HUDEP-2 (cell line): Measurements from ENCODE around the gene EIF4G2.
"Not testable (repeated sequence)": the region's sequence is repeated elsewhere in the genome, so short reads cannot be mapped to it uniquely, and the experiment has no call there.

Experiments
- DNase-seq, 76 experiments: peaks; one replicate each; lab custom pipeline; 2025; ENCODE audit not compliant: unreplicated experiment in 76 of 76; lab: John Stamatoyannopoulos, UW

EIF4G2 gene

DNA sequence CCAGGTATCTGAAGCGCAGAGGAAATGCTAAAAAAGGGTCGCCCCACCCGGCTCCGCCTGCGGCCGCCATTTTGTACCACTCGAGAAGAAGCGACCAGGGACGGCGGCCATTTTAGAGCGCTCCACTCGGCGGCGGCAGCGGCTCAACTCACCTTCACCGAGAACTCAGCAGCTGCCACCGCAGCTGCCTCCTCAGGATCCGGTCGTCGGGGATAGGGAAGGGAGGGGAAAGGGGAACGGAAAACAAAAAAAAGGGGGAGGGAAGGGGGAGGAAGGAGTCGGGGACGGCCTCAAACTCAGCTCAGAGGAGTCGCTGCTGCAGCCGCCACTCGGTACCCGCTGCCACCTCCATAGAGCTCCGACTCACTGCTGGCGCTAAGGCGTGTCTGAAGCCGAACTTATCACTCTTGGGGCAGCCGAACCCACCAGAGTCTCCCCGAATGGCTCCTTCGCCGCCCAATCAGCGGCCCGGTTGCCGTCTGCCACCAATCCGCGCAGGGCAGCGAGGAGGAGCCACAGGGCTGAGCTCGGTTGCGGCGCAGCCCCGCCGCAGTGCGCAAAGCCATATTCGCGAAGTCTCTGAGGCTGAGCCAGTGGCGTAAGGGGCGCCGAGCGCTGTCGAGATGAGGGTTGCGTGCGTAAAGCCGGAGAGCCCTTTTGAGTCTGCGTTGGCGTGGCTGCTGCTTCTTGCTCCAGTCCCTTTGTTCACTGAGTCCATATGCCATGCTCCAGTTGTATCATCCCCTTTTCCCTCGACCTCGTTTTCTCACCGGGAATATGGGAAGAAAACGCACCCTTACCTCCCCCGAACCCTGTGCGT lies at the start of gene EIF4G2:
Gene EIF4G2, minus strand, starts transcription at position 374 of the 820 bp plus-strand sequence.
- peak; percentile 69 to 99 (median 96) for DNase-seq

DNA sequence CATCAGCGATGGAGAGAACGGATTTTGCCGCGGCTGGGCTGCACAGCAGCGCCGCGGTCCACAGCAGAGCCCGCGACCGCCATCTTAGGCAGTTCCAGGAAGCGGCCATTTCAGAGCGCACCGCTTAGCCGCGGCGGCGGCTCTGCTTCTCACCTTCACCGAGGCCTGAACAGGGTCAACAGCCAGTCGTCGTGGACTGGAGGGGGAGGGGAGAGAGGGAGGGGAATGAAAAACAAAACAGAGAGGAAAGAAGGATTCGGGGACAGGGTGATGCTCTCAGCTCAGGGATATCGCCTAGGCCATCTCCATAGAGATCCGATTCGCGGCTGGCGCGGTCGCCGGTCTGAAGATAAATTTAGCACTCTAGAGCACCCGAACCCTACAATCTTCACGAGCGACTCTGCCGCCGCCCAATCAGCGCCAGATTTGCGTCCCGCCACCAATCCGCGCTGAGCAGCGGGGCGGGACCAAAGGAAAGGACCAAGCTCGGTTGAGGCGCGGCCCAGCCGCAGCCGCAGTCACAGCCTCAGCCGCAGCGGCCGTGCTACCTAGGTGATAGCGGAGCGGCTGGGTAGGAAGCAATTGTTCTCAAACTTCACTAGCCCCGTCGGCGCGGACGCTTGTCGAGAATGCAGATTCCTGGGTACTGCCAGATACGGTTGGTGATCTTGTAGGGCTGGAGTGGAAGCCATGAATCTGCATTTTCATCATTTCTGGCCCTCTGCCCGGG lies 49.1 kb upstream of the EIF4G2 start, which contains the start of gene ZBED5:
Gene ZBED5, minus strand, starts transcription at position 345 of the 730 bp plus-strand sequence. CDS start 3,108 bp downstream, outside the sequence.
- peak; percentile 28 to 97 (median 91) for DNase-seq

DNA sequence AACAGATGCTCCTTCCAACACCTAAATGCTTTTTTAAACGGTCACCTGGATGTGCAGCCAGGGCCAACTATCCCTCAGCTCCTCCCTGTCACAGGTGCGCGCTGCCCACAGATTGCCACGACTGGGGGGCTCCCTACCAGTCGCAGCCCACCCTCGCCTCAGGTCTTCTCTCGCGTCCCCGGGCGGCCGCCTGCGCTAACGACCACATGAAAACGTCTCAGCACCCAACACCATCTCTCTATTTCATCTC lies 48.7 kb upstream of the EIF4G2 start:
- DNase-seq, result peak in 1 of 76 experiments; percentile 35

DNA sequence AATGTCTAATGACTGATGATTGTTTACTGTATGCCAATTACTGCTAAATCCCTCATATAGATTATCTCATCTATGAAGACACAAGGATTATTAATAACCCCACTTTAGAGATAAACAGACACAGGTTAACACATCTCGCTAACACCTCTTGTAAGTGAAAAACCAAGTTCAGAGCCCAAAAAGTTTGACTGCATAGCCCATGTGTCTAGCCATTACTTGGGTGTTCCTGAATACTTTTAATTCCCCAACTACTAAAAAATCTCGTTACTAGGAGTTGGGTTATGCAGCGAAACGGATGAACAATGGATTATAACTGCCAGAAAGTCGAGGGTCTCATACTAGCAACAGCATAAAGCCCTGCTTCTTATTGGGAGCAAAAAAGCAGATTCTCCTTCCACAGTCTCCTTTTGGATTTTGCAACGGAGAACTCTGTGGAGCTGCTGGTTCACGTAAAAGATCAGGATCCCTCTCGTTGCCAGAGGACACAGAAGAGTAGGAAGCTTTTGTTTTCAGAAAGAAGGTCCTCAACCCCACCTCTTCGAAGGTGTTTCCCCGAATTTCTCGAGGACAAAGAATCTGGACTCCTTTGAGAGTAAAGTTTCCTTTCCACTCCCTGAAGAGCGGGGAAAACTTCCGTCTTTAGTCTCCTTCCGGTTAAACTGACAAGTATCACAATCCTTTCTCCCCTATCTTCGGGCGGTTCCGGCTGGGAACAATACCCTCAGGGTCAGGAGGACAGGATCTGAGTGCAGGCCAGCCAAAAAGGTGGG lies 48.1 kb upstream of the EIF4G2 start:
- peak in 13 of 76 experiments; percentile 2 to 27 (median 16) for DNase-seq

DNA sequence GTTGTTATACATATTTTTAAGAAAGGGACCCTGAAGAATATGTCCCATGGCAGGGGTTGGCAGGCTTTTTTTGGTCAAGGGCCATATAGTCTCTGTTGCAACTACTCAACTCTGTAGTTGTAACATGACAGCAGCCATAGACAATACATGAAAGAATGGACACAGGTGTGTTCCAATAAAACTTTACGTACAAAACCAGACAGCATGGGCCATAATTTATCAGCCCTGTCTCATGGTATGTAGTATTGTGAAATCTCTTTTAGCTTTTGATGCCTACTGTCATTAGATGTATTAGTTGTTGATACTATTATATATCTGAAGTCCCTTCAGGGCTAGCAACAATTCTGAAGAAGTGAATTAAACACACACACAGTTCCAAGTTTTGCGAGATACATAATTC lies 46.6 kb upstream of the EIF4G2 start:
- no peak for DNase-seq

DNA sequence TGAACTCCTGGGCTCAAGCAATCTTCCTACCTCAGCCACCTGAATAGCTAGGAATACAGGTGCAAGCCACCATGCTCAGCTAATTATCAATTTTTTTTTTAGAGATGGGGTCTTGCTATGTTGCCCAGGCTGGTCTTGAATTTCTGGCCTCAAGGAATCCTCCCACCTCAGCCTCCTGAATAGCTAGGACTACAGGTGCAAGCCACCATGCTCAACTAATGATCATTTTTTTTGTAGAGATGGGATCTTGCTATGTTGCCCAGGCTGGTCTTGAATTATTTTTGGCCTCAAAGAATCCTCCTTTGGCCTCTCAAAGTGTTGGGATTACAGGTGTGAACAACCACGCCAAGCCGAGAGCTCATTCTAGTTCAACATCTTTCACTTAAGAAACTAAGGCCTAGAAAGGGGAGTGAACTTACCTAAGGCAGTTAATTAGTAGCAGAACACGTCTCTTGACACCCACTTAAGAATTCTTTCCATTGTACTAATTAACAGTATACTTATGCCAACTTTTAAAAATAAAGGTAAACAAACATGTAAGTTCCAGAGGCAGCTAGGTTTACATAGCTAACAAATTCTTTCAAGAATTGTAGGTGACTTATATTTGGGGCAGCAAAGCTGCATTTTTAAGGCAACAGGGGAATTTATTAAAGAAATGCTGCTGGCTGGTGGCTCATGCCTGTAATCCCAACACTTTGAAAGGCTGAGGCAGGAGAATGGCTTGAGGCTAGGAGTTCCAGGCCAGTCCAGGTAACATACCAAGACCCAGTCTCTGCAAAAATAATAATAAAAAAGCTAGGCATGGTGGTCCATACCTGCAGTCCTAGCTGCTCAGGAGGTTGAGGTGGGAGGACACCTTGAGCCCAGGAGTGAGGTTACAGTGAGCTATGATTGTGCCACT lies 39.5 kb upstream of the EIF4G2 start:
- DNase-seq, result no peak

DNA sequence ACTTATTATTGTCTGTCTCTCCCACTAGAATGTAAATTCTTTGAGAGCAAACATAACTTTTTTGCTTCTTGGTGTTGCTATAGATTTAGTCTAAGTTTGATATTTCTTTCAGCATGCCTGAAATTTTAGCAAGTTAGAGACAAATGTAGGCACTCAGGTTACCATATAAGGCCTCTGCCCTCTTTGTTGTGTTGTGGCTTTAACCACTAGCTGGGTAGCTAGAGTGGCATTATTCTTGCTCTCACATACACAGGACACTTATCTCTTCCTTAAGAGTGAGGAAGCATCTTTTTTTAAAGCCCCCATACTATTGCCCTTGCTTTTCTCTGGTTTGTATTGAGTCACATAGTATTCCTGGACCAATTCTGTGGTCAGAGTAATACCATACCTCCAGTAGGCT lies 37.9 kb upstream of the EIF4G2 start:
- DNase-seq, result no peak

DNA sequence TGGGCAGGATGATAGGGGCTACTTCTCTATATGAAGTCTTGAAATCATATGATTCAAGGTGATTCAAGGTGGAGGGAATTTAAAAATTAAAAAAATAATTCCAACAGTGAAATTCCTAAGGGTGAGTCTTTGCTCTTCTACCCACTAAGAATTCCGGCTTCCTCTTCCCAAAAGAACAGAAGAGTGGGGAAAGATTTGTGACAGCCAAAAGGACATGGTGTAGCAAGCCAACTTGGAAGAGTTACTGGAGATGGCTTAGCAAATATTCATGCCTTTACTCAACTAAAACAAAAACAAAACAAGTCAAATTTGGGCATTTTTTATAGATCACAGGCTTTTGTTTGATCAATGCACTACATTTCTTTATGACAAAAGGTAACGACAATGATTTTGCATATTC lies 36.9 kb upstream of the EIF4G2 start:
- DNase-seq, result no peak

DNA sequence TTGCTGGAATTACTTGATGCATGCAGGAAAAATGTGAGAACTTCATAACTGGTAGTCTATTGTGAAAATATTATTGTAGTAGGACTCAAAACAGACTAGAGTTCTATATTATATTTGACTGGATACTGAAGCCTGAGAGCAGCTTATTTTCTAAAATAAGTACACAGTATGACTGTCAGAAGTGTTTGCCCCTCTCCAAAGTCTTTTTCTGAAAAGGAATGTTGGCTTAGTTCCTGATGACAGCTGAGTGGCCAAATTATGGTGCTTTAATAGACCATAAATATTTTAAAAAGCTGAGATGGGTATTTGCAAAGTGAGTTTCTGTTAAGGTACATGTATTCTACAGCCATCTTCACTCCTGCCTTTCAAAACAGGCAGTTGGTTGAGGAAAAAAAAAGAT lies 36.1 kb upstream of the EIF4G2 start:
- DNase-seq, result no peak

DNA sequence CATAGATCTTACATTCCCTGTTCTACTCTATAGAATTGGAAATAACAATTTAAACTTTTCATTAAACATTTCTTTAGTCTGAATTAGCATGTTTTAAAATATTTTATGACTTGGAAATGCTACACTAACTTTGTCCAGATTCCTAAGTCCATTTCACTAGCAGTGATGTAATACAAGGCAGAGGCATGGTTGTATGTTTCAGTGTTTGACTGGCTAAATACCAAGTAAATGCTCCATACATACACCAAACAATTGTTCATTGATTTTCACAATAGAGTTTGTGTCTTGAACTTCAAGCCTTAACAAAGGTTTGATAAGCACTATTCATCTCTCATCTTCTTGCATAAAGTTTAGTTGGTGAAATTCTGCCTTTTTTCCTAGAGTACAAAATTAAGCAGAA lies 35.6 kb upstream of the EIF4G2 start:
- no peak for DNase-seq

DNA sequence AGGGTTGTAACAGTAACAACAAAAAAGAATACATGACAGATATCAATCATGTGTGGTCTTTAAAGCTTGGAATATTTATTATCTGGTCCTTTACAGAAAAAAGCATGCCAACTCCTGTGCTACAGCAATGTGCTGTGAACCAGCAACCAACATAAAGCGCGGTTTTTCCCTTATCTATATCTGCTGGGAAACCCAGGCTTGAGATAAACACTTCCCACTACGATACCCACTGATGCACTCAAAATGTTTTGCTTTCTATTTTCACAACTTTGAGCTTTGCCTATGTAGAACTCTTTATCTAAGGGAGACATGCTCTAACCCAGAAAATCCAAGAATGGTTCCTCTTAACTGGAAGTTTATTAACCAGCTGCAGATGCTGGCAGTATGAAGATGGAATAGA lies 30.2 kb upstream of the EIF4G2 start:
- DNase-seq, result peak in 1 of 76 experiments; percentile 17

DNA sequence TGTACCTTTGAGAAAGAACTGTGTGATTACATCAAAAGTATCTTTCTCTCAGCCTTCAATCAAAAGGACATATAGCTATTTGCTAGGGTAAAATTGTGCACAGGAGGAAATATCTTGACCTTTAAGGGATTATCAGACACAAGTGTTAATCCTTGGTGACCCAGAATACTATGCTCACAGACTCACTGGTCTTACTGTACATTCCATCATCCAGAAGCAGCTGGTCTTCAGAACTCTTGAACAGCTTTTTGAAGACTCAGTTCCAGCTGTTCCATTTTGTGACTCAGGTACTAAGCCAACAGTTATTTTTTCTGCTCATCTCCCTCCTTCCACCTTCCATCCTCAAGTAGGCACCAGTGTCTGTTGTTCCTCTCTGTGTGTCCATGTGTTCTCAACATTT lies 29.4 kb upstream of the EIF4G2 start:
- DNase-seq, result no peak

DNA sequence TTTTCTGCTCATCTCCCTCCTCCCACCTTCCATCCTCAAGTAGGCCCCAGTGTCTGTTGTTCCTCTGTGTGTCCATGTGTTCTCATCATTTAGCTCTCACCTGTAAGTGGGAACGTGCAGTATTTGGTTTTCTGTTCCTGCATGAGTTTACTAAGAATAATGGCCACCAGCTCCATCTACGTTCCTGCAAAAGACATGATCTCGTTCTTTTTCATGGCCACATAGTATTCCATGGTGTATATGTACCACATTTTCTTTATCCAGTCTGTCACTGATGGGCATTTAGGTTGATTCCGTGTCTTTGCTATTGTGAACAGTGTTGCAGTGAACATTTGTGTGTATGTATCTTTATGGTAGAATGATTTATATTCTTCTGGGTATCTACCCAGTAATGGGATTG lies 28.2 kb upstream of the EIF4G2 start:
- DNase-seq, result not testable (repeated sequence)

DNA sequence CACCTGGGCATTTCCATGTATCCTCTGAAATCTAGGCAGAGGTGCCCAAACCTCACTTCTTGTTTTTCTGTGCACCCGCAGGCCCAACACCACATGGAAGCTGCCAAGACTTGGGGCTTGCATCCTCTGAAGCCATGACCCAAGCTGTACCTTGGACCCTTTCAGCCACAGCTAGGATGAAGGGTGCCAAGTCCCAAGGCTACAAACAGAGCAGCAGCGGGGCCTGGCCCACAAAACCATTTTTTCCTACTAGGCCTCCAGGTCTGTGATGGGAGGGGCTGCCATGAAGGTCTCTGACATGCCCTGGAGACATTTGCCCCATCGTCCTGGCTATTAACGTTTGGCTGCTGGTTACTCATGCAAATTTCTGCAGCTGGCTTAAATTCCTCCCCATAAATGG lies 20.4 kb upstream of the EIF4G2 start:
- DNase-seq, result no peak

DNA sequence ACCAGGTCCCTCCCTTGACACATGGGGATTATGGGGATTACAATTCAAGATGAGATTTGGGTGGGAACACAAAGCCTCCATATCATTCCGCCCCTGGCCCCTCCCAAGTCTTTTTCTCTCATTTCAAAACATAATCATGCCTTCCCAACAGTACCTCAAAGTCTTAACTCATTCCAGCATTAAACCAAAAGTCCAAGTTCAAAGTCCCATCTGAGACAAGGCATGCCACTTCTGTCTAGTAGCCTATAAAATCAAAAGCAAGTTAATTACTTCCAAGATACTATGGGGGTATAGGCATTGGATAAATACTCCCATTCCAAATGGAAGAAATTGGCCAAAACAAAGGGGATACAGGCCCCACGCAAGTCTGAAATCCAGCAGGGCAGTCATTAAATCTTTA lies 19.7 kb upstream of the EIF4G2 start:
- DNase-seq, result no peak

DNA sequence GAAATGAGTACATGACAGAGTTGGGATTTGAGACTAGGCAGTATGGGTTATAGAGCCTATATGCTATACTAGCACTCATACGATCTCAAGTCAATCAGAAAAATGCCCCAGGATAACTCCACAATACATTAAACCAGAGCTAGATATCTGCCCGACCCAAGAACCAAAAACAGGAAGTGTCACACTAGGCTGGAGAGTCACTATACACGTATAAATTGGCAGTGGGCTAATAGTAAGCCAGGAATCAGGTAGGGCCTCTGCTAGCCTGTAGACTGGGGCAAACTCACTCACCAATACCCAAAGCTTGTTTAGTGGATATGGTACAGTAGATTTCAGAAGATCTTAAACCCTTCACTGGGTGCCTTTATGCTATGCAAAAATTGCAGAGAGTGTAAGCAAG lies 16.2 kb upstream of the EIF4G2 start:
- DNase-seq, result peak in 1 of 76 experiments; percentile 11

DNA sequence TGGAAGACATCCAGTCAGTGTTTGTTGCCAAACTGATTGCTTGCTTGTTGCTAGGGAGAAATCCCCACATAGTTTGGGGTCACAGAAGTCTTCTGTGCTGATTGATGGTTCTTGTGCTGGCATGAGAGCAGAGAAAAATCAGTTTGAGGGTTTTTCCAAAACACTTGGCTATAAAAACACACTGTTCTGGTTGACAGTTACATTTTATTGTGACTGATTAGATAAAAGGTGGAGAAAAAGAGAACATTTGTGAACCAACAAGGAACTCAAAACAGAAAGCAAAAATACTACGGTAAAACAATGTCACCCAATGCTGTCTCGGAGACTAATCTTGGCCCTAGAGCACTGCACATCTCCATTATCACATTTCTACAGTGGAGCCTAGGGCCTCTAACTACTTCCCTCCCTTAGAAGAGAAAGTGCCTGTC lies 14.4 kb upstream of the EIF4G2 start:
- peak in 3 of 76 experiments; percentile 1 to 31 (median 14) for DNase-seq

DNA sequence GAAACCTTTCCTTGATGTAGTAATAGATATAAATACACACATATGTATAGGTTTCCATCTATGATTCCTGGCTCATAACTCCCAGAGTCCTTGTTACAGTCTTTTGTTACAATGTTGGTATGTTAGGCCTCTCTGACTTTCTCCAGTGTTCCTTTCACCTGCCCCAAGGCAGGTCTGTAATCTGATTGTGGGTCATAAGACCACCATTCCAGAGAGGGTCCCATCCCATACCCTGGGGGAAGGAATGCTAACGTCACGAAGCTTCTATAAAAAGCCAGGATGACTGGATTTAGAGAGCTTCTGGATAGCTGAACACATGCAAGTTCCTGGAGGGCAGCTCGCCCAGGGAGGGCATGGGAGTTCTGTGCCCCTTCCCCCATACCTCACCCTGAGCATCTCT lies 13.8 kb upstream of the EIF4G2 start:
- DNase-seq, result not testable (repeated sequence)

DNA sequence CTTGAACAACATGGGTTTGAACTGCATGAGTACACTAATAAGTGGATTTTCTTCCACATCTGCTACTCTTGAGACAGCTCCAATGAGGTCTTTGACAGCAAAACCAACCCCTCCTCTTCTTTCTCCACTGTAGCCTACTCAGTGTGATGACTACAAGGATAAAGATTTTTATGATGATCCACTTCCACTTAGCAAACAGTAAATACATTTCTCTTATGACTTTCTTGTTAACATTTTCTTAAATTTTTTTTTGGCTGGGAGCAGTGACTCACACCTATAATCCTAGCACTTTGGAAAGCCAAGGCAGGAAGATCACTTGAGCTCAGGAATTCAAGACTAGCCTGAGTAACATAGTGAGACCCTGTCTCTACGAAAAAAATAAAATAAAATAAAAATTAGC lies 9.9 kb upstream of the EIF4G2 start:
- DNase-seq, result no peak

DNA sequence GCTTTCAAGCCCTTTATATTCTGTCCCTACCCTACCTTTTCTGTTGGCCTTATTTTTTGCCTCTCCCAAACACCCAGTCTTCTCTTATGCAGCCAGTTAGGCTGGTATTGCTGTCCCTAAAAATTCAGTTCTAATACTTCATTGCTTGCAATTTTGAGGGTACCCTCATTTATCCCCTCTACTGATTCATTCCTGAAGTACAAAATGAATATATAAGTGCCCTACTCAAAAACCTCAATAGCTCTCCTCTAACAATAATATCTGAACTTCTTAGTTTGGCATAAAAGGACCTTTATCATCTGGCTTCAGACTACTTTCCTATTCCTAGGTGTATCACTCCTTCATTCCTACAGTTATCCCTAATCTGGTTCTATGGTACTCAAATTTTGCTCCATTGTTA lies 5.2 kb upstream of the EIF4G2 start:
- no peak for DNase-seq
